Measurements from ENCODE around the gene FPR1.
A peak's percentile ranks its signal among the peaks of the same experiment; 100 is the strongest.
"Not testable (repeated sequence)": the region's sequence is repeated elsewhere in the genome, so short reads cannot be mapped to it uniquely, and the experiment has no call there.

The FPR1 gene

GRCh38 chr19:51779703-51780102, 28.0 kb upstream of the FPR1 start:
- no peak for DNase-seq (ENCODE audit: low read depth, low spot score)

- no peak for DNase-seq (ENCODE audit: low read depth, low spot score)
These were observed 27.5 kb upstream of the FPR1 start for GRCh38 chr19:51779181-51779580.

DNA sequence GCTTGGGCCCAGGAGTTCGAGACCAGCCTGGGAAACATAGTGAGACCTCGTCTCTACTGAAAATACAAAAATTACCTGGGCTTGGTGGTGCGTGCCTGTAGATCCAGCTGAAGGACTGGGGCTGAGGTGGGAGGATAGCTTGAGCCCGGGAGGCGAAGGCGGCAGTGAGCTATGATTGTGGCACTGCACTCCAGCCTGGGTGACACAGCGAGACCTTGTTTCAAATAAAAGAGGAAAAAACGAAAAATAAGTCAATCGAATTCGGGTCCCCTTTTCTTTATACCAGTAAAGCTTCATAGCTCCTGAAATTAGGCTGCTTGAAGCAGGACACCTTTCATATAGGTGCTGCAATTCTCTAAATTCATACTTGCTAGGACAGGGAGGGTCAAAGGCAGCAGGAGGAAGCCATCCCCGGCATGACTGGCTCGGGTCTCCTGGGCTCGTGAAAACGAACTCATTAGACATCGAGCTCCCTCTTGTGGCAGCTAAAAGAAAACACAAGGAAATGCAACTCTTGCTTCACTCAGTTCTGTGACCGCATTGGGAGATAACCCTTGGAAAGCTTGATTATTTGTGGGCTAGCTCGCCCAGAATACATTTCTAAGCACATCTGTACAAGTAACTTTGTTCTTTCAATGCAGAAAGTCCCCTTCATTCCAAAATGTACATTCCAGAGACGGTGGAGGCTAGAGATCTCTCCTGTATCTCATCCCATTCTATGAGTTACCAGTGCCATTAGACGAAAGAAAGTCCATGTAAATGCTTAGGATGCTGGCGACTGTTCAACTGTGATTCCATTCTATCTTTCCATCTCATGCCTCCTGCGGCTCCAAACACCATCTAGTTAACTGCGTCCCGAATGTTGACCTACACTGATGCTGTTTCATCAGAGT, 26.1 kb upstream of the FPR1 start:
- DNase-seq (ENCODE audit: low read depth, low spot score) = peak; percentile 11

GRCh38 chr19:51776561-51776960, 24.9 kb upstream of the FPR1 start:
- DNase-seq (ENCODE audit: low read depth, low spot score) = not testable (repeated sequence)

DNA sequence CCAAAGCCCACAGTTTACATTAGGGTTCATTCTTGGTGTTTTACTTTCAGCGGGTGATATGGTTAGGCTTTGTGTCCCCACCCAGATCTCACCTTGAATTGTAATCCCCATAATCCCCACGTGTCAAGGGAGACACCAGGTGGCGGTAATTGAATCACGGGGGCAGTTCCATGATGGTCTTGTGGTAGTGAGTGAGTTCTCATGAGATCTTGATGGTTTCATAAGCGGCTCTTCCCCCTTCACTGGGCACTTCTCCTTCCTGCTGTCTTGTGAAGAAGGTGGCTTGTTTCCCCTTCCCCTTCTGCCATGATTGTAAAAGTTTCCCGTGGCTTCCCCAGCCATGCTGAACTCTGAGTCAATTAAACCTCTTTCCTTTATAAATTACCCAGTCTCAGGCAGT, 21.3 kb upstream of the FPR1 start:
- DNase-seq (ENCODE audit: low read depth, low spot score) = no peak

GRCh38 chr19:51771376-51772130, 19.9 kb upstream of the FPR1 start:
- no peak for DNase-seq (ENCODE audit: low read depth, low spot score)

DNA sequence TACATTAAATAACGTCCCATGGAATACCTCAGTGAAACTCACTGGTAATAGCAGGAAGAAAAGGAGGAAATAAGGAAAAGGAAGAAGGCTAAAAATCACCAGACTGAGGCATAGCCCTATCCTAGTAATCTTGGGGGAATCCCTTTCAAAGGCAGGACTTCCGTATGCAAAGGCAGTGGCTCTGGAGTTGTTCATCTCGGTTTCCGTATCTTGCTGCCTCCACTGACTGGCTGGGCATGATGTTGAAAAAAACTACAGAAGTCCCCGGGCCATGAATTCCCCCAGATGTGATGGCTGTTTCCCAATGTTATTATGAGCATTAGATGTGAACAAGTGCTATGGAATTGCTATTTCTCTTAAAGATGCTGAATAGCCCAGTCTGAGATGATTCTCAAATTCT, 14.8 kb upstream of the FPR1 start:
- DNase-seq (ENCODE audit: low read depth, low spot score) = no peak

GRCh38 chr19:51765086-51765485, 13.4 kb upstream of the FPR1 start:
- DNase-seq (ENCODE audit: low read depth, low spot score) = no peak

DNA sequence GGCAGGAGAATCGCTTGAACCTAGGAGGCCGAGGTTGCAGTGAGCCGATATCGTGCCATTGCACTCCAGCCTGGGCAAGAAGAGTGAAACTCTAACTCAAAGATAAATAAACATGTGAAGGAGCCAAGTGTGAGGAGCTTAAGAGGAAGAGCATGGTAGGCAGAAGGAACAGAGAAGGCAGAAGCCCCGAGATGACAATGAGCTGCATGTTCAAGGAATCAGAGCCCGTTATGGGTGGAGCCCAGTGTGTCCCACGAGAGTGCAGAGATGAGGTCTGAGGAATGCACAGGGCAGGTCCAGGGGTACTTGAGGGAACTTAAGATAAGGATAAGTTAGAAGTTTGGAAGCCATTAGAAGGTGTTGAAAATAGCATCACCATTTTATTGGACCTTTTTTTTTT, 10.0 kb upstream of the FPR1 start:
- no peak for DNase-seq (ENCODE audit: low read depth, low spot score)

DNA sequence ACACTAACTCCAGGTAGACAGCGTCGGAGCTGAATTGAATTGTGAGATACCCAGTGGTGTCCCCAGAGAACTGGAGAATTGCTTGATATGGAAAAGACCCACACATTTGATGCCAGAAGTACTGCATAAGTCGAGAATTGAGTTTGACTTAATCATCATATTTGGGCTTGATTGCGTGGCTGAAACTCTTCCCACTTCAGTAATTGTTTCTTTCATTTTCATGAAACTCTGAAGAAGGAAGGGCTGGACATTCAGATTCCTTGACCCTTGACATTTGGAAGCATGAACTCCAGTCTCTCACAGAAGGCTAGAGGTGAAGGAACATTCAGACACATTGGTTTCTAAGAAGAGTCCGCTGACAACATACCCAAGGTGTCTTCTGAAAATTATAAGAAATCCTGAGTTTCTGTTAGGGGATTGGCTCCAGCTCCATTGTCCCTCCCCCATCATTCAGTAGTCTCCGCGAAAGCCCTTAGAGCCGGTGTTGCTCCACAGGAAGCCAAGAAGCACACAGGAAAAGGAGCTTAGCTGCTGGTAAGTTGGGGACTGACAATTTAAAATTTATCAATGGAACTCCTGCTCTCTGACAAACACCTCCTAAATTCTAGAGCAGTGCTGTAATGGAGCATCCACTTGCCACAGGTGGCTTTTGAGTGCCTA, 9.1 kb upstream of the FPR1 start, which contains the start of gene FPR2:
Gene FPR2 (plus strand): TSS at position 484 of the 660 bp plus-strand sequence. CDS start 7,479 bp downstream, outside the sequence.
- no peak for DNase-seq (ENCODE audit: low read depth, low spot score)

GRCh38 chr19:51755571-51755970, 3.9 kb upstream of the FPR1 start:
- DNase-seq (ENCODE audit: low read depth, low spot score) = no peak

DNA sequence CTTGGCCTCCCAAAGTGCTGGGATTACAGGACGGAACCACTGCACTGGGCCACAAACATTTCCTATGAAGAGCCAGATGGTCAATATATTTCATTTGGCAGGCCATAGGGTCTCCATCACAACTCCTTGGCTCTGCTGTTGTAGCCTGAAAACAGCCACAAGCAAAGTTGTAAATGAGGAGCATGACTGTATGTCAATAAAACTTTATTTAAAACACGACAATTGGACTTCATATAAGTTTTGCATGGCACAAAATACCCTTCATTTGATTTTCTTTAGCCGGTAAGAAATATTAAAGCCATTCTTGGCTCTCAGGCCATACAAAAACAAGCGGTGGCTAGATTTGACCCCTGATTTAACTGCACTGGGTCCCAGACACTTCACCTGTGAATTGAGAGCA, 3.1 kb upstream of the FPR1 start:
- no peak for DNase-seq (ENCODE audit: low read depth, low spot score)

- DNase-seq (ENCODE audit: low read depth, low spot score) = no peak
These were observed 2.4 kb upstream of the FPR1 start for GRCh38 chr19:51754109-51754508.

GRCh38 chr19:51750400-51751094, 1.1 kb downstream of the FPR1 start:
- DNase-seq (ENCODE audit: low read depth, low spot score) = no peak

DNA sequence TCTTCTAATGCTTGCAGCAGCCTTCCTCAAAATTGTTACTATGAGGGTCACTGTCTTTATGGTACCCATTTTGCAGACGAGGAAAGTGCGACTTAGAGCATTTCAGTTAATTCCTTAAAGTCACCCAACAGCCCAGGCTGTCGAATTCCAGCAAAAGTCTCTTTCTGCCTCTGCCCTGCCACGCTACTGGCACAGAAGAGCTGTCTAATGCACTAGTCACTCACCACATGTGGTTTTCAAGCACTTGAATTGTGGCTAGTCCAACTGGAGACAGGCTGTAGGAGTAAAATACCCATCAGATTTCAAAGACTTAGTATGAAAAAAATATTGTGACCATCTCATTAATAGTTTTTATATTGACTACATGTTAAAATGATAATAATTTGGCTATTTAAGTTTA, 1.7 kb downstream of the FPR1 start:
- no peak for DNase-seq (ENCODE audit: low read depth, low spot score)

DNA sequence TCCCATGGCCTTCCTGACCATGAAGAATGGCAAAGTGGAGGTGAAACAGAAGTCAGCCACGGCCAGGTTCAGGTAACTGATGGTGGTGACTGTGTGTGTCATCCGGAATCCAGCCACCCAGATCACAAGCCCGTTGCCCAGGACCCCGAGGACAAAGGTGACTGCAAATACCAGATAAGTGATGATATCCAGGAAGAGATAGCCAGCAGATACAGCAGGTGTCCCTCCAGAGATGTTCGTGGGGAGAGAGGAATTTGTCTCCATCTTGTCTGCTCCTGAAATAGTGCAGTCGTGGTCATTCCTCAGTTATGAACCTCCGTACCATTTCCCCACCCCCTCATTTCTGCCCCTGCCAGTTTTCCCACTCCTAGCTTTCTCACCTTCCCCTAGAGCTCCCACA, 4.9 kb downstream of the FPR1 start:
- no peak for DNase-seq (ENCODE audit: low read depth, low spot score)

- no peak for DNase-seq (ENCODE audit: low read depth, low spot score)
These were observed 8.3 kb downstream of the FPR1 start for GRCh38 chr19:51743405-51743804.

DNA sequence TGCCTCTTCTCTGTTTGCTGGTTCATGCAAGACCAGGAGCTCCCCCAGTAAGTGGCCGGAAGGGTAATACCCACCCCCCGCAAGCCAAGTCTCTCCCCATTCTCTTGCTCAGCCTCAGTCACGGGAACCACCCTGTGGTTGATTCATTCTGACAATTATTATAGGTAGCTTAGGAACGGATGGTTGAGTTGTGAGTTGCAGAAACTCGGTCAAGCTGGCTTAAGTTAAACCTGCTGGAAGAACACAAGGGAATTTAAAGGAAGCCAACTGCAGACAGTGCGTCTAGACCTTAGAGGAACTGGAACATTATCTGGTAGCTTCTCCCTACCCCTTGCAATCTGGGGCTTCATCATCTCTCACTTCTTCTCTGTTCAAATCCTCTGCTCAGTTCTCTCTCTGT, 8.9 kb downstream of the FPR1 start:
- DNase-seq (ENCODE audit: low read depth, low spot score) = no peak

GRCh38 chr19:51740356-51740755, 11.3 kb downstream of the FPR1 start:
- no peak for DNase-seq (ENCODE audit: low read depth, low spot score)

- no peak for DNase-seq (ENCODE audit: low read depth, low spot score)
These were observed 12.0 kb downstream of the FPR1 start for GRCh38 chr19:51739466-51740213.

DNA sequence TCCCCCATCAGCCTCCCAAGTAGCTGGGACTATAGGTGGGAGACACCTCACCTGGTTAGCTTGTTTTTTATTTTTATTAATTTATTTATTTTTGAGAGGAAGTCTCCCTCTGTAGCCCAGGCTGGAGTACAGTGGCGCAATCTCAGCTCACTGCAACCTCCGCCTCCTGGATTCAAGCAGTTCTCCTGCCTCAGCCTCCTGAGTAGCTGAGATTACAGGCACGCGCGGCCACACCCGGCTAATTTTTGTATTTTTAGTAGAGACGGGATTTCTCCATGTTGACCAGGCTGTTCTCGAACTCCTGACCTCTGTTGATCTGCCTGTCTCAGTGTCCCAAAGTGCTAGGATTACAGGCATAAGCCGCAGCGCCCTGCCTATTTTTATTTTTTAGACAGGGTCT, 13.2 kb downstream of the FPR1 start:
- not testable (repeated sequence) for DNase-seq (ENCODE audit: low read depth, low spot score)
